PC-3 (cell line): ENCODE results near the gene SMU1. TPM values are rescaled to one million over a fixed set of nuclear protein-coding genes. Genes with fewer than 3 reads are reported as not detected.

Experiments
- ATAC-seq: fragments of 200-7000 bp; cut with Tn5 transposase; 2 replicates; pipeline ENCODE4 v1.9.1; 2020; ENCODE audit warnings: mild to moderate bottlenecking, moderate library complexity
- BruUV-seq: library from RNA; stranded (reverse); fragments of 400-500 nt; replicated peaks from 2 replicates; lab custom pipeline; 2021; lab: Mats Ljungman, UMichigan
- CTCF ChIA-PET: fragments of 300-600 bp; sonication (Branson Sonifier 250); formaldehyde crosslinking; loops from one replicate; lab custom pipeline; 2022; ENCODE audit warnings: antibody characterized with exemption; lab: Charles Lee
- POLR2A ChIA-PET: fragments of 300-600 bp; sonication (Branson Sonifier 250); formaldehyde crosslinking; loops from one replicate; lab custom pipeline; 2022; ENCODE audit warnings: antibody characterized with exemption; ENCODE audit not compliant: unreplicated experiment; lab: Charles Lee
- DNase-seq: peaks from one replicate; pipeline ENCODE4 v3.0.0-alpha.2; 2015
- H2AFZ ChIP-seq: fragments of 300-600 bp; sonication (generic); 2 replicates; pipeline ENCODE4 v1.6.0; 2016; ENCODE audit warnings: antibody characterized with exemption, low read length
- H3F3A ChIP-seq: fragments of 300-600 bp; sonication (generic); one replicate; pipeline ENCODE4 v1.6.0; 2017; ENCODE audit warnings: antibody characterized with exemption, low read length, control low read depth, mild to moderate bottlenecking; ENCODE audit not compliant: unreplicated experiment
- H3K27ac ChIP-seq: fragments of 300-600 bp; sonication (generic); 2 replicates; pipeline ENCODE4 v1.5.1; 2016; ENCODE audit warnings: mild to moderate bottlenecking, low read length
- H3K27me3 ChIP-seq: fragments of 300-600 bp; sonication (generic); 2 replicates; pipeline ENCODE4 v1.6.1; 2016; ENCODE audit warnings: low read length, mixed read lengths
- H3K36me3 ChIP-seq: fragments of 300-600 bp; sonication (generic); 2 replicates; pipeline ENCODE4 v1.6.1; 2016; ENCODE audit warnings: low read depth, mixed run types, low read length, mixed read lengths
- H3K4me1 ChIP-seq: fragments of 300-600 bp; sonication (generic); 2 replicates; pipeline ENCODE4 v1.5.1; 2016; ENCODE audit warnings: low read length; ENCODE audit not compliant: insufficient read depth
- H3K4me2 ChIP-seq: fragments of 300-600 bp; sonication (generic); 2 replicates; pipeline ENCODE4 v1.6.0; 2016; ENCODE audit warnings: low read length
- H3K4me3 ChIP-seq: fragments of 300-600 bp; sonication (generic); 2 replicates; pipeline ENCODE4 v1.5.1; 2016; ENCODE audit warnings: mild to moderate bottlenecking, low read length, mixed read lengths
- H3K79me2 ChIP-seq: fragments of 300-600 bp; sonication (generic); 2 replicates; pipeline ENCODE4 v1.6.1; 2017; ENCODE audit warnings: low read length, mixed read lengths
- H3K9ac ChIP-seq: fragments of 300-600 bp; sonication (generic); 2 replicates; pipeline ENCODE4 v1.6.0; 2016; ENCODE audit warnings: mild to moderate bottlenecking, low read length
- H3K9me2 ChIP-seq: fragments of 300-600 bp; sonication (generic); replicated peaks from 2 replicates; pipeline ENCODE4 v1.6.1; 2016; ENCODE audit warnings: mixed run types, low read length, mixed read lengths
- H3K9me3 ChIP-seq: fragments of 300-600 bp; sonication (generic); 2 replicates; pipeline ENCODE4 v1.6.1; 2016; ENCODE audit warnings: low read length, mixed read lengths
- H4K20me1 ChIP-seq: fragments of 300-600 bp; sonication (generic); 2 replicates; pipeline ENCODE4 v1.6.1; 2016; ENCODE audit warnings: low read length, mixed read lengths
- EZH2 ChIP-seq: fragments of 300-600 bp; sonication (generic); IDR thresholded peaks from one replicate; pipeline ENCODE4 v1.6.1; 2017; ENCODE audit warnings: antibody characterized with exemption, mild to moderate bottlenecking, low read length; ENCODE audit not compliant: unreplicated experiment
- EZH2phosphoT487 ChIP-seq: fragments of 300-600 bp; sonication (generic); IDR thresholded peaks from 2 replicates; pipeline ENCODE4 v1.6.1; 2018; ENCODE audit warnings: mild to moderate bottlenecking, antibody characterized with exemption, low read length, borderline replicate concordance
- intact Hi-C: fragments of 100-400 bp; cut with micrococcal nuclease; formaldehyde crosslinking; loops from 2 replicates; pipeline ENCODE4 v1.9.0; 2023
- total RNA-seq: library from RNA; depleted of rRNA; stranded (reverse); fragments of >200 nt; gene quantifications from 2 replicates; pipeline ENCODE4 v1.2.3, GENCODE V29; 2014
- TF ChIP-seq, protein P1 (sequence below): fragments of 300-600 bp; sonication (generic); conservative IDR thresholded peaks from 2 replicates; pipeline ENCODE4 v1.5.1; 2017; ENCODE audit warnings: antibody characterized with exemption, low read depth, mild to moderate bottlenecking, low read length

The SMU1 gene
- total RNA-seq, 1 experiment from 2014 or later = 17.6 TPM

DNA sequence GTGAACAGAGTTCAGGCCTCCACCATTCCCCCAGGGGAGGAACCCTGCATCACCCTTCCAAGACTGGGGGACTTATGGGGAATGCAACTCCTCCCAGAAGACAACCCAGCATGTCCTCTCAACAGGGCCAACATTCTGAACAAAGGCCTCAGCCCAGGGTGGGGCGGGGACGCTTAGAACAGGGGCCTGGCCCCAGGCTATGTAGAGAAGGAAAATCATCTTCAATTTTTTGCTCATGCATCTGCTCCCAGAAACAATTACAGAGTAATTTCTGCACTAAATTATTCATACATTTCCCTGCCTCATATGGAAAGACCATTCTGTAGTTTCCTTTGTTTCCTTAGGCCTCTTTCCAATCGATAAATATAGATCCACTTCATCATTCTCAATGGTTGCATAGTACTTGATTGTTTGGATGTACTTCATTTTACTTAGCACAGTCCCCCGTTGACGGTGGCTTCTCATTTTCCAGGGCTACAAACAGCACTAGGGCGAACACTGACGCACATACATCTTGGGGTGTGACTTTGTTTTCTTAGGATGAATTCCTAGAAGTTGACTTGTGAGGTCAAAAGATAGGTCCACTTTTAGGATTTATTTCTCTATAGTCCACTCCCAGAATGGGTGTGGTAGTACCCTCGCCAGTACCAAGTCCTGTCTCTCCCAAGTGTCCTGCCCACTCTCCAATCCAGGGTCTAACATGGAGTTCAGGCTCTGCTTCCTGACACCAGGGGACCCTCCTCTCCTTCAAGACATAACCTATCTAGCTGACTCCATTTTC, 27.2 kb upstream of the SMU1 start:
- Histone ChIP-seq H3K4me2 (no peak overlapping the region), H3K27me3 (no peaks in the 10 kb centered on the region), H3K4me3 (no peak overlapping the region), H4K20me1 (no peaks in the 10 kb centered on the region), H3K9me3 (no peaks in the 10 kb centered on the region), H3K79me2 (no peaks in the 10 kb centered on the region), H2AFZ (no peak overlapping the region), H3K9ac (no peak overlapping the region), H3K9me2 (no peaks in the 10 kb centered on the region), H3K27ac (no peak overlapping the region), H3K4me1 (peaks cover 42% of the 10 kb centered on the region), H3K36me3 (no peaks in the 10 kb centered on the region), H3F3A (no peaks in the 10 kb centered on the region)
- intact Hi-C loops = no loop called here
- no peak for ATAC-seq
- no TSS peak for BruUV-seq
- CTCF ChIA-PET = no interaction called here
- DNase-seq = no peak
- TF ChIP-seq, protein P1, sequence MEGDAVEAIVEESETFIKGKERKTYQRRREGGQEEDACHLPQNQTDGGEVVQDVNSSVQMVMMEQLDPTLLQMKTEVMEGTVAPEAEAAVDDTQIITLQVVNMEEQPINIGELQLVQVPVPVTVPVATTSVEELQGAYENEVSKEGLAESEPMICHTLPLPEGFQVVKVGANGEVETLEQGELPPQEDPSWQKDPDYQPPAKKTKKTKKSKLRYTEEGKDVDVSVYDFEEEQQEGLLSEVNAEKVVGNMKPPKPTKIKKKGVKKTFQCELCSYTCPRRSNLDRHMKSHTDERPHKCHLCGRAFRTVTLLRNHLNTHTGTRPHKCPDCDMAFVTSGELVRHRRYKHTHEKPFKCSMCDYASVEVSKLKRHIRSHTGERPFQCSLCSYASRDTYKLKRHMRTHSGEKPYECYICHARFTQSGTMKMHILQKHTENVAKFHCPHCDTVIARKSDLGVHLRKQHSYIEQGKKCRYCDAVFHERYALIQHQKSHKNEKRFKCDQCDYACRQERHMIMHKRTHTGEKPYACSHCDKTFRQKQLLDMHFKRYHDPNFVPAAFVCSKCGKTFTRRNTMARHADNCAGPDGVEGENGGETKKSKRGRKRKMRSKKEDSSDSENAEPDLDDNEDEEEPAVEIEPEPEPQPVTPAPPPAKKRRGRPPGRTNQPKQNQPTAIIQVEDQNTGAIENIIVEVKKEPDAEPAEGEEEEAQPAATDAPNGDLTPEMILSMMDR = no peak
- TF ChIP-seq EZH2phosphoT487 (no peak), EZH2 (no peak)
- POLR2A ChIA-PET = no interaction called here

GRCh38 chr9:33102551-33103210, 26.2 kb upstream of the SMU1 start:
- intact Hi-C loops = no loop called here
- ATAC-seq (no peak), DNase-seq (no peak)
- no peaks in the 10 kb centered on the region for H3K9me3 ChIP-seq
- no peaks in the 10 kb centered on the region for H3F3A ChIP-seq
- H3K27ac ChIP-seq = peak overlapping the region; percentile 88; the same call in 1 of the 2 replicates
- no peaks in the 10 kb centered on the region for H3K79me2 ChIP-seq
- TF ChIP-seq EZH2phosphoT487 (no peak), EZH2 (no peak)
- TF ChIP-seq, protein P1 = no peak
- no peak overlapping the region for H3K4me3 ChIP-seq
- H2AFZ ChIP-seq = no peak overlapping the region
- H3K36me3 ChIP-seq = no peaks in the 10 kb centered on the region
- H3K27me3 ChIP-seq = no peaks in the 10 kb centered on the region
- ChIA-PET CTCF (no interaction called here), POLR2A (no interaction called here)
- H4K20me1 ChIP-seq = no peaks in the 10 kb centered on the region
- H3K4me1 ChIP-seq = peaks cover 41% of the 10 kb centered on the region
- no peak overlapping the region for H3K9ac ChIP-seq
- no peak overlapping the region for H3K4me2 ChIP-seq
- no peaks in the 10 kb centered on the region for H3K9me2 ChIP-seq
- BruUV-seq = no TSS peak
